Measurements from ENCODE around the gene UNC80.

UNC80 gene

DNA sequence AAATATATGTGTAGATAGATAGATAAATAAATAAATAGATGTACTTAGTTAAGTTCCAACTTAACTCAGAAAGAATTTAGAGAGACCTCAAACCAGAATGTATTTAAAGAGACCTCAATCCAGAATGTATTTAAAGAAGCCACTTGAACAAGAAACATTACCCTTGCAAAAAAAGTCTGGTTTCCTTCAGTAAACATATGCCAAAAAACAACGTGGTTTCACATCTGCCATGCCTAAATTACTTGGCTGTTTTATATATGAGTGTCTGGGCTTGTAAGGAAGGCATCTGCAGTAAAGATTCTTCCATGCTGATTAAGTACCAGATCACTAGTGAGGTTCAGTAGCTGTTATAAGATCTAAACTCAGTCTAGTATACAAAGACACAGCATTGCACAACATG, 201.7 kb downstream of the UNC80 start:
- no peak for DNase-seq (ENCODE audit: low spot score)

DNA sequence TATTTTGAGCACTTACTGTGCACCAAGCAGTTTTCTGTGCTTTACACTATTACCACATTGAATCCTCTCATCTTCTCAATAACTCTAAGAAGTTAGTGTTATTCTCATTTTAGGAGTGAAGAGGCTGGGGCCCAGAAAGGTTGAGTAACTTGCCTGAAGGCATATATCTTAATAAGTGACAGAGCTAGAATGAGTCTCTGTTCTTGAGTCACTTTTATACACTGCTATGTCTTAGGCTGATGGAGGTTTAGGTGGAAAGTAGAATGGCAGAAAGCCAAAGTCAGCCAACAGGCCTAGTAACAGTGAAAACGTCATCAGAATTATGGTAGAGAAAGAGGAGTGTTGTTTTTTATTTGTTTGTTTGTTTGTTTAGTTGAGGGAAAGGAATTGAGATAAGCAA, 202.9 kb downstream of the UNC80 start:
- DNase-seq (ENCODE audit: low spot score) = no peak

DNA sequence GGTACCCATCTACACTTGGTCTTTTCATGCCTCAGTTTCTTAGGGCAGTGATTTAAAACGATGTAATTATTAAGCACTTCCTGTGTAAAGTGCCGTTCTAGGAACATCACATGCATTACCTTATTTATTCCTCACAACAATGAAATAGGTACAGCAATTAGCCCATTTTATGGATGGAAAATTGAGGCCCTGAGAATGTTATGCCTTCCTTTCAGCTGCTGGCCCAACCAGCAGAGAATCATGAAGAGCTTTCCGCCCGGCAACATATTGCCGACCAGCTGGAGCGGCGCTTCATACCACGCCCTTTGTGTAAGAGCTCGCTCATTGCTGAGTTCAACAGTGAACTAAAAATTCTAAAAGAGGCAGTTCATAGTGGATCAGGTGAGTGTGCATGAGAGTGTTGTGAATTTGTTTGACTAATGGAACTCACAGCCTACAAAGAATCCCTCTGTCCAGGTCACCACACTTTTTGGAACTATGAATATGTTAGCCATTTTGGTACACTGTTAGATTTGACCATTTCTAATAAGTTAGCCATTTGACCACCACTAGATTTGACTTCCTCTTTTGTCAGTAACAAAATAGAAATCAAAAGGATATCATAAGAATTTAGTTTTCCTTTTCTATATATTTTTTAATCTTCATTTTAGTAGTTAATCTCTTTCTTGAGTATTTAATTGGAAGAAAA, 205.2 kb downstream of the UNC80 start:
- no peak for DNase-seq (ENCODE audit: low spot score)

DNA sequence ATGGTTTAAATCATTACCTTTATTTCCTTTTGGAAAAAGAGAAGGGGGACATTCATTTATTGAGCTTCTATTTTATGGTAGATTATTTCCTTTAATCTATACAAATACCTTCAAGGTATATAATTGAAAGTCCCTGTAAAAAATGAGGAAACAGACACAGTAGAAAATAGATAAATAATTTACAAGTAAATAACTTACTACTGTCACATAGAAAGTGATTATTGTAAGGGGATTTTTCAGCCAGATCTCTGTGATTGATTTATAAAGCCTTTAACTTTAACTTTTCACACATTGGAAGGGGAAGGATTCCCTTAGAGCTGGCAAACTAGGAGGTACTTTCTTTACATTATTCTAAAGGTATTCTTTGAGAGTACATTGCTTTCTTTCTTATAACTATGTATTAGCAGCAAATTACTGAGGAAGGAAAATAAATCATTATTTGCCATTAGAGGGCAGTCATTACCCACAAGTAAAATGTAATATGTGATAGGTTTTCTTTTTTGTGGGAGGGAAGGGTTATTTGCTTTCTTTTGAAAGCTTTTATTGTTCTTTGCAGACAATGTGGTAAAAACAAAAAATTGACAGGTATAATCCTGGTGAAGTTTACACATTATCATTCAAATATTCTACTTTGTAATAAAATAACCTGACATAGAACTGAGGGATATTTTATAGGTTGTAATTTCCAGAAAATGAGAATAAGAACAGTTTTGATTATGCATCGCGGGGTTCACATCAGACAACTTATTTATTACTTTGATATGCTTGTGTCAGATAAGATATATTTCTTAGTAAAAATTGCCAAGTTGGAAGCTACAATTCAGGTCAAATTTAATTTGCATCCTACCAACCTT, 206.0 kb downstream of the UNC80 start:
- DNase-seq (ENCODE audit: low spot score) = peak; percentile 49

DNA sequence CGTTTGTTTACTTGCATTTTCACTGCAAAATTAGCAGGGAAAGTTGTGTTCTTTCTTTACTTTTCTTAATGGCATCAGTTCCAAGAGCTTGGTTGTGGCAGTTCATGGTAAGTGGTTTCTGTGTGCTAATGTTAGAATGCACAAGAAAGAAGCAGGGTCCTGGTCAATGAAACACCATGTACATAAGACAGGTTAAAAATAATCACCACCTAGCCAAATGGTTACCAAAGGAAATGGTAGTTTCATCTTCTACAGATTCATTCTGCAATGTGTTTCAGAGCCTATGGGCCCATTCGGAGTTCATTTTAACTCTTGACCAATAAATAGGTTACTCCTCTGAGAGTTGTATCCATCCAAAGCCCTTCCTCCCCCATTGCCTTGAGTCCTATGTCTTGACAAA, 212.7 kb downstream of the UNC80 start:
- no peak for DNase-seq (ENCODE audit: low spot score)

DNA sequence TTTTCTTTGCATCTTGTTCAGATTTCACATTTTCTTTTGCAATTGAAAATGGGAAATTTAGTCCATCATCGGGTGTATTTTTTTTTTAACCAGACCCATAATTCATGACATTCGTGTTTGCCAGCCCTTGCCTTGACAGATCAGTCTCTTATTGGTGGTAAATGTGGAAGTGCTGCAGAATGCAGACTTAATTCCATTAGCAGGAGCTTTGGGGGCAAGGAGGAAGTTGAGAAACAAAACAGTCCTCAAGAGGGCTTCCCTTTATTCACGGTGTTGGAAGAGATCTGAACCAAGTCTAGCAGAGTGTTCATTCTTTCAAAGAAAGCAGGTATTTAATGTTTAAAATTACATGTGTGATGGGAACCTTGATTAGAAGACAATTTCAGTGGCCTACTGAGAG, 214.2 kb downstream of the UNC80 start:
- no peak for DNase-seq (ENCODE audit: low spot score)

DNA sequence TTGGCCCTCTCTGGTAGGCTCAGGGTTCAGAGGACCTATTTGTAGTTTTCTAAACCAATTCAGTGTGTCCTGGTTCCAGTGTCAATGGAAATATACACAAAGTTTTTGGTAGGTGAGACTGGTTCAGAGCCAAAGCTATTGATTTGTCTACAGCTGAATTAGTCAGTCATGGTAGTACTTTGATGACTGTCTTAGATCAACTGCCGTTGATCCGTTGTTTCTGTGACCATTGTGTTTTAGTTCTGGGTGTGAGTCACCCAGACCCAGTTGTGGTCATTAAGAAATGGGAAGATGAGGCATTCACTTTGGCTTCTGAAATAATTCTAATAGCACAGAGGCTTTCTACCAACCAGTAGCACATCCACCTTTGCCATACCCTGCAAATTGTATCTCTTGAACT, 214.8 kb downstream of the UNC80 start:
- DNase-seq (ENCODE audit: low spot score) = no peak

DNA sequence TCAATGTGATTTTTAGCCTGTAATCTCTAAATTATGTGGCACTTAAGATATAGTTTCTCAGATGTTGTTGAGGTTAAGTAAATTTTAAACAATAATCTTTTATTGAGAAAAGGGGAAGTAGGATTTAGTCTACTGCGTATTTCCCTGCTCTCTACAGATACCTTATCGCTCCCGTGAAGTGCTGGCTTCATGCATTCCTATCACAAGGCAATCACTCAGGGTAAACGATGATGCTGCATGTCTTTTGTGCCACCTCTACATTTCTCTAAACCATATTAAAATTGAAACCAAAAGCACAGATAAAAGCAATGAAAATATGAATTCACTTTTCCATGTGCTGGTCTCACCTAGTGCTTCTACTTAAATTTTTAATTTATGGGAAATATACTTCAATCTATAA, 216.4 kb downstream of the UNC80 start:
- no peak for DNase-seq (ENCODE audit: low spot score)

DNA sequence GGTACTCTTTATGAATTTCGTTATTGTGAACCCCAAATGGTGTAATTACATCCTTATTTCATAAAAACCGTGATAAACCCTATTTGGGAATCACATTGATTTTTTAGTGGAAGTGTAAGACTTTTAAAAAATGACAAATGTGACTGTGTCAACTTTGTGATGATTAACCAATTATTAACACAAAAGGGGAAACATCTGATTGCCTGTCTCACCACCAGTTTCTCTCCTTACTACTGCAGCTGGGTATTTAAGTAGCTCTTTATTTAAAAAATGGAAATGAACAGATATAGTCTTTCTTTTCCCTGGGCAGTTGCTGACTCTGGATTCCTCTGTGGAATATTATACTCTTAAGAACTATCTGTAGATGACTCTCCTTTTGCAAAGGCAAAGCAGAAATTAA, 219.2 kb downstream of the UNC80 start:
- no peak for DNase-seq (ENCODE audit: low spot score)

DNA sequence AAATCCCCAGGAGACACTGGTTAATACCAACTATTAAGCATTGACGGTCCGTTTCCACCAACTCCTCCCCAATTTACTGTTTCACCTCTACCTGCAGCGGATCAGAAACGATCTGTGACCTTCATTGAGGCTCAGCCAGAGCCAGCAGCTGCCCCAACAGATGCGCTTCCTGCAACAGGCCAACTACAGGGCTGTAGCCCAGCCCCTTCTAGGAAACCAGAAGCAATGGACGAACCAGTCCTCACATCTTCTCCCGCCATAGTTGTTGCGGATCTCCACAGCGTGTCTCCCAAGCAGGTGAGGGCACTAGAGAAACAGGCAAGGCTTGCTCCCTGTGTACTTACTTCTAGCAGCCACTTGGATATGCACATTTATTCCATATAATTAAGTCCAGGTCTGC, 222.3 kb downstream of the UNC80 start:
- DNase-seq (ENCODE audit: low spot score) = no peak

DNA sequence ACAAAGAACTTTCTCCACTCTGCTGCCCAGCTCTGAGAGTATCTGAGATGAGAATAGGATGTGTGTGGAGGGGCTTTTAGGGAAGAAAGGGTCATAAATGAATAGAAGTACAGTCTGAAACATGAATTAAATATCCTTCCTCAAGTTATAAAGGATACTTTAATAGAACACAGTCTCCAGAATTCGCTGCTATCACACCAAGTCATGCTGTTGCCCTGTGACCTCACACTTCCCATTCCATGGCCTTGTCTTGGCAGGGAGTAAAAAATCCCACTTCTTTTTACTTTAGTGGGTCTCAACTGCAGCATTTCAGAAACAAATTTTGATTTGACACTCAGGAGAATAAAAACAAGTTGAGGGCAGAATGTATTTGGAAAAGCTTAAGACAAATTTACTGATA, 227.0 kb downstream of the UNC80 start:
- DNase-seq (ENCODE audit: low spot score) = no peak

DNA sequence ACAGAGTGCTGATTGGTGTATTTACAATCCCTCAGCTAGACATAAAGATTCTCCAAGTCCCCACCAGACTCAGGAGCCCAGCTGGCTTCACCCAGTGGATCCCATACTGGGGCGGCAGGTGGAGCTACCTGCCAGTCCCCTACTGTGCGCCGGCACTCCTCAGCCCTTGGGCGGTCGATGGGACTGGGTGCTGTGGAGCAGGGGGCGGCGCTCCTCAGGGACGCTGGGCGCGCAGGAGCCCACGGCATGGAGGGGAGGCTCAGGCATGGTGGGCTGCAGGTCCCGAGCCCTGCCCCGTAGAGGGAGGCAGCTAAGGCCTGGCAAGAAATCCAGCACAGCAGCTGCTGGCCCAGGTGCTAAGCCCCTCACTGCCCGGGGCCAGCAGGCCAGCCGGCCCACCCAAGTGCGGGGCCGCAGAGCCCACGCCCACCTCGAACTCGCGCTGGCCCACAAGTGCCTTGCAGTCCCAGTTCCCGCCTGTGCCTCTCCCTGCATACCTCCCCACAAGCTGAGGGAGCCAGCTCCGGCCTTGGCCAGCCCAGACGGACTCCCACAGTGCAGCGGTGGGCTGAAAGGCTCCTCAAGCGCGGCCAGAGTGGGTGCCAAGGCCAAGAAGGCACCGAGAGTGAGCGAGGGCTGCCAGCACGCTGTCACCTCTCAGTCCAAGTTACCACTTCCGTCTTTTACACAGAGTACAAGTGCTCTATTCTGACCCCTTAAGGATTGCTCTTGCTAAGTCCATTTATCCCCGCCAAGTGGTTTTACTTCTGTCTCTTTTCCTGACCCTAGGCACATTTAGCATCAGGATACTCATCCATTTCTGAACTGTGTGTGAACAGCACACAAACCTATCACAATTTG, 229.1 kb downstream of the UNC80 start:
- no peak for DNase-seq (ENCODE audit: low spot score)

DNA sequence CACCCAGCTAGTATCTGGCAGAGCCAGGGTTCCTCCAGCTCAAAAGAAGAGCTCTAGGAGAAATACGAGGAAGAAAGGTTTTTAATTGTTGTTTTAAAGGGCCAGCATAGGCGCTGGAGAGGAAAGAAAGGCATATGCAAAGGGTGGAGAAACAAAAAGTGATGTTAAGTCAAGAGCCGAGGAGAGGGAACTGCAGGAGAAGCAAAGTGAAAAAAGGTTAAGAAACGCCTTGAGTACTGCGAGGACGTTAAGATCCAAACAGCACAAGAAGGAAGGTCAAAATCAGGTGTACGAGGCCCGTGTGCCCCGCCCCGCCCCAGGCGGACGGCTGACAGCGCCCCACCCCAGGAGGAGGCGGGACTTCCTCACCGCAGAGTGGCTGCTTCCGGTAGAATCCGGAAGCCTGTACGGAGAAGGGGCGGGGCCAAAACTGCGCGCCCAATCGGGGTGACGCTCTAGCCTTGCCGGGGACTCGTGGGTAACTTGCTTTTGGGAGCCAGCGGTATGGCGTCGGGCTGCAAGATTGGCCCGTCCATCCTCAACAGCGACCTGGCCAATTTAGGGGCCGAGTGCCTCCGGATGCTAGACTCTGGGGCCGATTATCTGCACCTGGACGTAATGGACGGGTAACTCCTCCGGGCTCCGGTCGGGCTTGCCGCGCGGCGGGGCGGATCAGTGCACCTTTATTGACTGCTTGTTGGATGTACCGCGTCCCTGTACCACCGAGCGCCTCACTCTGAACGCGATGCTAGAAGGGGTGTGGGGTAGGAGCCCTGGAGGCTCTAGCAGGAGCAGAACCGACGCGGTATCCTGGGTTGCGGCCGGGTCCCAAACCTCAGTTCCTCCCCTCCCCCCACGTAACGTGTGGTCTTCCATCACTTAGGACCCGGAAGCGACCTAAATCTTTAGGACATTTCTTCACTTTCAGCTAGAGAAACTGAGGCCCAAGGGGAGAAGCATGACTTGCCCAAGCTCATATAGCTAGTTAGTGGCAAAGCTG, 230.8 kb downstream of the UNC80 start, which contains the start of gene RPE:
TSS of gene RPE (plus strand) at position 481 of the 1,000 bp plus-strand sequence. CDS start at position 505, 24 bp downstream.
- DNase-seq (ENCODE audit: low spot score) = peak; percentile 96

DNA sequence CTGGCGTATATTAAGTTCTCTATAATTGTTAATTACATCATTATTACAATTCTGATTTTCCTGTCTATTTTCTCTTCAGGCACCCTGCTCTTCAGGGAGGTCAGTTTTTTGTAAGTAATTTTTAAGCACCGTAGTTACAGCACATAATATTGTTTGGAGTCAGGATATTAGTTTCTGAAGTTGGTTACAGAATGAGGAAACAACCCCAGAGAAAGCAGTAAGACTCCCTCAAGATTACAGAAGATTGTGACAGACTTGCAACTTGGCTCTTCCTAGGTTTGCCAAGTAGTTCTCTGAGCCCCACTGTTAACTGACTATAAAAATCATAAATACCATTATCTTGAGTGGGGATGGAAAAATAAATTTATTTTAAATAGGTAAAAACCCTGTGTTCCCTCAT, 231.7 kb downstream of the UNC80 start:
- no peak for DNase-seq (ENCODE audit: low spot score)

DNA sequence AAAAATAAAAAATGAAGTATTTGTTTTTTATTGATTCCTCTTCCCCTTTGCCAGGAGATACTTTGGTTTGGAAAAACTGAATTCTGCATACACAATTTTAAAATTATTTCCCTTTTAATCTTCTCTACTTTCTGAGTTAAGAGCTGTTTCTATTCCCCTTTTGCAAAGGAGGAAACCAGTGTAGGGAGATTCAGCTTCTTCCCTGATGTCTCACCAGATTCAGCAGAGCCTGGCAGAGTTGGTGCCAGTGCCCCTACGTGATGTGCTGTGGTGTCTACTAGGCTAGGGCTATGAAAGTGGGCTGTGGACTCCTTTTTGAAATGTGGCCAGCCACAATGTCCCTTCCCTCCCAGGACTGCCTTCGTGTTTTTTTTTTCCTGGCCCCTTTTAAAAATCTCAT, 233.2 kb downstream of the UNC80 start:
- no peak for DNase-seq (ENCODE audit: low spot score)

DNA sequence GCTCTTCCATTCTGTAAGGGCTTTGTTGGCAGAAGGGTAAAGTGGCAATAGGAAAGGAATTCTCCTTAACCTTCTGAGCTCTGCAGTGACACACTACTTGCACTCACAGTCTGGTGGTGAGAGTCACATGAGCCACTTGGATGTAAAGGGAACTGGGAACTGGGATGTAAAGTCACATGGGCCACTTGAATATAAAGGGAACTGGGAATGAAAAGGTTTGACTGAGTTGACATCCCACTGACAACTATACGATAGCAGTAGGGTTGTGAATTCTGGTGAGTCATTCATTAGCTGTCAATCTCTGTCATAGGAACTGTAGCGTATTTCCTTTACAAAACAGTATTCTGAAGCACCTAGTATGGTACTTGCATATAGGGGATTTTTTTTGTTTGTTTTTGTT, 236.3 kb downstream of the UNC80 start:
- no peak for DNase-seq (ENCODE audit: low spot score)

DNA sequence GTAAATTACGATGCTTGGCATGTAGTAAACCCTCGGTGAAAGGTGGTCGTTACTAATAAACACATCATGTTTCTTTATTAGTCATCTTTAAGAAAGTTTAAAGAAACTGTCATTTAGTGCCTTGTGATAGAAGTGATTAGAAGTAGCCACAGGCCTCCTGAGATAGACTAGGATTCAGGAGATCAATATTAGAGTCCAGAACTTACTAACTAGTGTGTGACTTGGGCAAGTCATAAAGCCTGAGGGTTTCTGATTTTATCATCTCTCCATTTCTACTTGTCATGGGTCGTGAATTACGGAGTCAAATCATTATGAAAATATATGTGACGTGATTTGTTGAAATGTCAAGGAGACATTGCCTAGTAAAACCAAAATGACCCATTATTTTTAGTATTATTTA, 237.5 kb downstream of the UNC80 start:
- DNase-seq (ENCODE audit: low spot score) = no peak

DNA sequence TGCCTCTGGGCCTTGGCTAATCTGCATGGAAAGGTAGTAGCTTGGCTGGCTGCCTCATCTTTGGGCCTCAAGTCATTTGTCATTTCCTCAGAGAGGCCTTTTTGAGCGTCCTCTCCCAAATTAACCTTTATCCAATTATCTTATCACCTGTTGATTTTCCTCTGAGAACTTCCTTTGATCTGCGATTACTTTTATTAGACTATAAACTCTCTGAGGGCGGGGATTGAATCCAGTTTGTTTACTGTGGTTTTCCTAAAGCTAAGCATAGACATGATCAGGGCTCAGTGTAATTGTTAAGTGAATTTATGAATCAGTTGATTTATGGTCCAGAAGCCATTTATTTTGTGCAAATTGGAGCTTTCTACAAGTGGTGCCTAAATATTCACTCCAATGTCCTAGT, 238.3 kb downstream of the UNC80 start:
- DNase-seq (ENCODE audit: low spot score) = no peak

DNA sequence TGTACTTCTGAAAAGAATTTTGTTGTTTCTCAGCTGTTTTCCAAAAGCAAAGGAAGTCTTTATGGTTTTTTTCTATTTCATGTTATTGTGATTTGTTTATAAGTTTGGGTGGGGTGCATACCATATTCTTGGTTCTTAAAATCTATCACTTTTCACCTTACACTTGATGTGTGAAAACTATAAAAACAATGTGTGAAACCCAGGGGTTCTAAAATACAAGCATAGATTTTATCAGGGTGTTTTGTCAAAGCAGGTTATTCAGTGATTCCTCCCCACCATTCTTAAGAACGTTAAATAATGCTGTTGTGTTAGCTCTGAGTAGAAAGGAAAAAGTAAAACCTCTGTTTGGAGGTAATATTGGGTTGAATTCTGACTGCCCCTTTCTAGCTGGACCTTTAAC, 248.5 kb downstream of the UNC80 start:
- DNase-seq (ENCODE audit: low spot score) = no peak

DNA sequence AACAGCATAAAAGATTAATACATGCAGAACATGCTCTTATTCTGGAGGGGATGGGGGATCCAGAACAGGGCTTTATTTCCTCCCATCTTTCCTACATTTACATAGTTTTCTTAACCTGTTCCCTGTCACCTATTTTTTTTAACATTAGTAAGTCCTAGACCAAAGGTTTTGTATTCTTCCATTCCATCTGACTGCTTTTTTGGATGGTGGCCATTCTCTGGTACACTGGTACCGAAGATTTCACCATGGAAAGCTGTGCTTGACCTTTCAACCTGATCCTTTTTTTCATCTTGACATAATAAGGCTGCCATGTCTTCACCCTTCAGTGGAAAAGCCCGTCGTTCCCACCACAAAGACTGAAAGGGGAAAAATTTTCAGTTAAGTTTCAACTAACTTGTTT, 251.2 kb downstream of the UNC80 start:
- DNase-seq (ENCODE audit: low spot score) = no peak

DNA sequence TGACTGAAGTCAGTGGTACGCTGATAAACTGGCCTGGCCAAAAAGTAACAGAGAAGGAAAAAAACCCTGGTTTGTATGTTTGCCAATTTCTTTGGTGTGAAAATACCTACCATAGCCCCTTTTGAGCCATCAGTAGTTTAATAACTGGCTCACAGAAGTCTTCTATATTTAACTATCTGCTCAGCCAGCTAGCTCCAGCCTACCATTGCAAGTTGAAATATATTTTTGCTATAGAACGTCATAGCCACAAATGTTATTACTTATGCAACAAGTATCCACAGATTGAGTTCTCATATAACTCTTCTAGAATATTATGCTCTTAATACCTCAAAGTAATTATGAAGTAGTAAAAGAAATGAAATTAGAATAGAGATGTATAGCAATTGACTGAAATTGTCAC, 256.0 kb downstream of the UNC80 start:
- DNase-seq (ENCODE audit: low spot score) = no peak

All from CD4-positive, alpha-beta T cell treated with Interleukin-15 for 4 hours (primary cell).